ENCODE data around the gene AP1B1.

DNA sequence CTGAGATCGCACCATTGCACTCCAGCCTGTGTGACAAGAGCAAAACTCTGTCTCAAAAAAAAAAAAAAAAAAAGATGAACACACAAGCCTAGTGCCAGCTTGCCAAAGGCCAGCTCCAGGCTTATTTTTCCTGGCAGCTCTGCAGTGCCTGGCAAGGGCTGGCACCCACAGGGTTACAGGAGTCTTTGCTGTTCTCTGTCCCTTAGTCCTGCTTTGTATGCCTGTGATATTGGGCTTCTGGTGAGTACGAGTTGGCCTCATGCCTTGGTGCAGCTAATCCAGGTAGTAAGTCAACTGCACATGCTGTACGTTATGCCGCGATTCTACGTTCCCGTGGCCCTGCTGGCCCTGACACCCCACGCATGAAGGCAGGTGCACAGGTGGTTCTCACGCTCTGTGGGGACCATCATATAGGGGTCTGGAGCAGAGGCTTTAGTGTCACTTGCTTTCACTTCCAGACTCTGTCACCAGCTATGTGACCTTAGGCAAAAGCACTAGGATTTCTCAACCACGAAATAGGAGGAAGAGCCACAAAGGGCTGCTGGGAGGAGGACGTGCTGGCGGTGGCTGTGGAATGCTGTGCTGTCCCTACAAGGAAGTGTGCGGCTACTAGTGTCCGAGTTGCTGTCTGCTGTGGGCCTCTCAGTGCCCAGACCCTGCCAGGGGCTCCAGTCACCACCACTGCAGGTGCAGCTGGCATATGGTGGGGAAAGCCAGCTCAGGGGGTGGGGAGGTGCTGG lies 51.4 kb downstream of the AP1B1 start:
- TF ChIP-seq, protein P1, sequence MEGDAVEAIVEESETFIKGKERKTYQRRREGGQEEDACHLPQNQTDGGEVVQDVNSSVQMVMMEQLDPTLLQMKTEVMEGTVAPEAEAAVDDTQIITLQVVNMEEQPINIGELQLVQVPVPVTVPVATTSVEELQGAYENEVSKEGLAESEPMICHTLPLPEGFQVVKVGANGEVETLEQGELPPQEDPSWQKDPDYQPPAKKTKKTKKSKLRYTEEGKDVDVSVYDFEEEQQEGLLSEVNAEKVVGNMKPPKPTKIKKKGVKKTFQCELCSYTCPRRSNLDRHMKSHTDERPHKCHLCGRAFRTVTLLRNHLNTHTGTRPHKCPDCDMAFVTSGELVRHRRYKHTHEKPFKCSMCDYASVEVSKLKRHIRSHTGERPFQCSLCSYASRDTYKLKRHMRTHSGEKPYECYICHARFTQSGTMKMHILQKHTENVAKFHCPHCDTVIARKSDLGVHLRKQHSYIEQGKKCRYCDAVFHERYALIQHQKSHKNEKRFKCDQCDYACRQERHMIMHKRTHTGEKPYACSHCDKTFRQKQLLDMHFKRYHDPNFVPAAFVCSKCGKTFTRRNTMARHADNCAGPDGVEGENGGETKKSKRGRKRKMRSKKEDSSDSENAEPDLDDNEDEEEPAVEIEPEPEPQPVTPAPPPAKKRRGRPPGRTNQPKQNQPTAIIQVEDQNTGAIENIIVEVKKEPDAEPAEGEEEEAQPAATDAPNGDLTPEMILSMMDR (IDR thresholded peaks at IDR 0.05; ENCODE audit: poor library complexity, severe bottlenecking): no peak
- TF ChIP-seq, protein P2, sequence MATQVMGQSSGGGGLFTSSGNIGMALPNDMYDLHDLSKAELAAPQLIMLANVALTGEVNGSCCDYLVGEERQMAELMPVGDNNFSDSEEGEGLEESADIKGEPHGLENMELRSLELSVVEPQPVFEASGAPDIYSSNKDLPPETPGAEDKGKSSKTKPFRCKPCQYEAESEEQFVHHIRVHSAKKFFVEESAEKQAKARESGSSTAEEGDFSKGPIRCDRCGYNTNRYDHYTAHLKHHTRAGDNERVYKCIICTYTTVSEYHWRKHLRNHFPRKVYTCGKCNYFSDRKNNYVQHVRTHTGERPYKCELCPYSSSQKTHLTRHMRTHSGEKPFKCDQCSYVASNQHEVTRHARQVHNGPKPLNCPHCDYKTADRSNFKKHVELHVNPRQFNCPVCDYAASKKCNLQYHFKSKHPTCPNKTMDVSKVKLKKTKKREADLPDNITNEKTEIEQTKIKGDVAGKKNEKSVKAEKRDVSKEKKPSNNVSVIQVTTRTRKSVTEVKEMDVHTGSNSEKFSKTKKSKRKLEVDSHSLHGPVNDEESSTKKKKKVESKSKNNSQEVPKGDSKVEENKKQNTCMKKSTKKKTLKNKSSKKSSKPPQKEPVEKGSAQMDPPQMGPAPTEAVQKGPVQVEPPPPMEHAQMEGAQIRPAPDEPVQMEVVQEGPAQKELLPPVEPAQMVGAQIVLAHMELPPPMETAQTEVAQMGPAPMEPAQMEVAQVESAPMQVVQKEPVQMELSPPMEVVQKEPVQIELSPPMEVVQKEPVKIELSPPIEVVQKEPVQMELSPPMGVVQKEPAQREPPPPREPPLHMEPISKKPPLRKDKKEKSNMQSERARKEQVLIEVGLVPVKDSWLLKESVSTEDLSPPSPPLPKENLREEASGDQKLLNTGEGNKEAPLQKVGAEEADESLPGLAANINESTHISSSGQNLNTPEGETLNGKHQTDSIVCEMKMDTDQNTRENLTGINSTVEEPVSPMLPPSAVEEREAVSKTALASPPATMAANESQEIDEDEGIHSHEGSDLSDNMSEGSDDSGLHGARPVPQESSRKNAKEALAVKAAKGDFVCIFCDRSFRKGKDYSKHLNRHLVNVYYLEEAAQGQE (IDR thresholded peaks at IDR 0.05; ENCODE audit: borderline replicate concordance): no peak
- no peak for TF ChIP-seq POLR2AphosphoS5 (IDR thresholded peaks at IDR 0.05)
- TF ChIP-seq RAD21 (conservative IDR thresholded peaks at IDR 0.05): no peak
- TF ChIP-seq SMC3 (conservative IDR thresholded peaks at IDR 0.05; ENCODE audit: poor library complexity): no peak
- no peak for TF ChIP-seq EP300 (conservative IDR thresholded peaks at IDR 0.05; ENCODE audit: poor library complexity, severe bottlenecking)
- no peak for TF ChIP-seq EZH2 (IDR thresholded peaks at IDR 0.05; ENCODE audit: borderline replicate concordance, insufficient read depth, low read length, poor library complexity, severe bottlenecking)
- no peak for TF ChIP-seq MXI1 (conservative IDR thresholded peaks at IDR 0.05; ENCODE audit: poor library complexity, severe bottlenecking)
